ENCODE measurements around the gene MRGPRF. TPM values are rescaled to one million over a fixed set of nuclear protein-coding genes. Genes with fewer than 3 reads are reported as not detected.
"Not testable (repeated sequence)": the region's sequence is repeated elsewhere in the genome, so short reads cannot be mapped to it uniquely, and the experiment has no call there.

The MRGPRF gene
- total and polyA plus RNA-seq, 3 donors from 2014 or later: 10.0 to 21.1 (median 12.2) TPM

DNA sequence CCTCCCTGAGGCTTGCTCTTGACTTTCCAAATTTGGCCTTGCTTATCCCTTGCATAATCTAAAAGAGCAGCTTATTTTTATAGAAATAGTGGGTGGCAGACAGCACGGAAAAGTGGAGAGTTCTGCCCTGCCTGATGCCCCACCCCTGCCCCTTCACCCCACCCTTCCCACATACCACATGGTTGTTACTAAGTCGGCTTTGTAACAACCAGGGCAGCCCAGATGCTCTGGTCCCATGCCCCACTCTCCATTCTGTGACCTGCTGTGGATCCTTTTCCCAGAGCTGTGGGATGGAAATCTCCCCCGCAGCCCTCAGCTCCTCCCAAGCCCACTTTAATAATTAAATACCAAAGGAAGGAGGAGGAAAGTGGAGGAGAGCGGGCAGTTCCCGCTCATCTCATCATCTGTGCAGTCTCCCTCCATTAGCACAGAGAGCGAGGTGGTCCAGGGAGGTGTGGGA is 10.9 kb downstream of the MRGPRF start:
- Histone ChIP-seq H3K4me1 (peaks cover 14% of the 10 kb centered on the region), H3K27ac (peak overlapping the region in 1 of 2 donors; percentile 70), H3K4me3 (no peak overlapping the region), H3K27me3 (no peaks in the 10 kb centered on the region), H3K36me3 (ENCODE audit: low read depth, missing control alignments) (no peaks in the 10 kb centered on the region), H3K9me3 (no peaks in the 10 kb centered on the region)
- intact Hi-C loops (cut with DNase I; ENCODE audit: low total_unique reads): loop anchor here (10.0 kb wide), 1 partner anchor 97 kb away; the partner anchor contains the start of genes IGHMBP2 and MRPL21
- WGBS, 2 donors: 68% methylated on average over 6 of the region's 6 CpGs
- no peak for DNase-seq
- TF ChIP-seq POLR2A (IDR thresholded peaks at IDR 0.05): no peak
- TF ChIP-seq, protein P1, sequence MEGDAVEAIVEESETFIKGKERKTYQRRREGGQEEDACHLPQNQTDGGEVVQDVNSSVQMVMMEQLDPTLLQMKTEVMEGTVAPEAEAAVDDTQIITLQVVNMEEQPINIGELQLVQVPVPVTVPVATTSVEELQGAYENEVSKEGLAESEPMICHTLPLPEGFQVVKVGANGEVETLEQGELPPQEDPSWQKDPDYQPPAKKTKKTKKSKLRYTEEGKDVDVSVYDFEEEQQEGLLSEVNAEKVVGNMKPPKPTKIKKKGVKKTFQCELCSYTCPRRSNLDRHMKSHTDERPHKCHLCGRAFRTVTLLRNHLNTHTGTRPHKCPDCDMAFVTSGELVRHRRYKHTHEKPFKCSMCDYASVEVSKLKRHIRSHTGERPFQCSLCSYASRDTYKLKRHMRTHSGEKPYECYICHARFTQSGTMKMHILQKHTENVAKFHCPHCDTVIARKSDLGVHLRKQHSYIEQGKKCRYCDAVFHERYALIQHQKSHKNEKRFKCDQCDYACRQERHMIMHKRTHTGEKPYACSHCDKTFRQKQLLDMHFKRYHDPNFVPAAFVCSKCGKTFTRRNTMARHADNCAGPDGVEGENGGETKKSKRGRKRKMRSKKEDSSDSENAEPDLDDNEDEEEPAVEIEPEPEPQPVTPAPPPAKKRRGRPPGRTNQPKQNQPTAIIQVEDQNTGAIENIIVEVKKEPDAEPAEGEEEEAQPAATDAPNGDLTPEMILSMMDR (IDR thresholded peaks at IDR 0.05): no peak

DNA sequence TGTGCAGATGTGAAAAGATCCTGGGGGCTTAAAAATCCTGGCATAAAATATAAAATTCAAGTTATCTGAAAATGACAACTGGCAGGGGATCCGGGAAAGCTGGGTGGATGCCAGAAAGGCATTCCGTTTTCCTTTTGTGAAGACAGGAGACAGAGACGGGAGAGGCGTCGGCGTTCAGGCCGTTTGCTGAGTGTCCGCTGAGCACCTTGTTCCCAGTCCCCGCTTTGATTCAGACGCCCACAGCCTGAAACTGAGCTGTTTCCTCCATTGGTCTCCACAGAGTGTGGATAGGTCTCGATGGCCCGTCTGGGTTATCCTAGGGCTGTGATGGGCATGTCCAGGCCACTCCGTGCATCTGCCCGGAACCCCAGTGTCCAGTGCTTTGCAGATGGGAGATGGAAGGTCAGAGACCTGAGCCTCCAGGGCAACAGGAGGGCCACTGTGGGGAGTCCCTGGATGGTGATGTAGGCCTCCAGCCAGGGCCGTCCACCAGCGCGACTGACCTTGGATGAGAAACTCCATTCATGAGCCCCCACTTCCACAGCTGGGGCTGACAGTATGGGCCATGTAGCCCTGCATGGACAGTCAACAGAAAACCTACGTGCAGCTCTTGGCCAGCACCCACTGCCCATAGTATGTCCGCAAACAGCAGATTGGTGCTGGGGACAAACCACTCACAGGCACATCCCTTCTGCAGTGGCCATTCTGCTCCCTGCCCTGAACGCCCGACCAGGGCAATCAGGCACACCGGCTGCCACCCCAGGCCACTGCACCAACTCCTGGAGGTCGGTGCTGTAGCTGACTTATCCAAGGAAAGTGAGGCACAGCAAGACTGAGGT is 11.6 kb downstream of the MRGPRF start:
- Histone ChIP-seq H3K36me3 (ENCODE audit: low read depth, missing control alignments) (no peaks in the 10 kb centered on the region), H3K9me3 (no peaks in the 10 kb centered on the region), H3K27ac (peak overlapping the region; percentile 20 to 70), H3K4me3 (no peak overlapping the region), H3K27me3 (no peaks in the 10 kb centered on the region), H3K4me1 (peaks cover 14% of the 10 kb centered on the region)
- WGBS, 2 donors: 74 to 75% methylated on average over 15 to 23 of the region's 23 CpGs
- peak; percentile 15 for DNase-seq
- intact Hi-C loops (cut with DNase I; ENCODE audit: low total_unique reads): loop anchor here (10.0 kb wide), 1 partner anchor 97 kb away; the partner anchor contains the start of genes IGHMBP2 and MRPL21
- no peak for TF ChIP-seq POLR2A (IDR thresholded peaks at IDR 0.05)
- TF ChIP-seq, protein P1 (IDR thresholded peaks at IDR 0.05): no peak

DNA sequence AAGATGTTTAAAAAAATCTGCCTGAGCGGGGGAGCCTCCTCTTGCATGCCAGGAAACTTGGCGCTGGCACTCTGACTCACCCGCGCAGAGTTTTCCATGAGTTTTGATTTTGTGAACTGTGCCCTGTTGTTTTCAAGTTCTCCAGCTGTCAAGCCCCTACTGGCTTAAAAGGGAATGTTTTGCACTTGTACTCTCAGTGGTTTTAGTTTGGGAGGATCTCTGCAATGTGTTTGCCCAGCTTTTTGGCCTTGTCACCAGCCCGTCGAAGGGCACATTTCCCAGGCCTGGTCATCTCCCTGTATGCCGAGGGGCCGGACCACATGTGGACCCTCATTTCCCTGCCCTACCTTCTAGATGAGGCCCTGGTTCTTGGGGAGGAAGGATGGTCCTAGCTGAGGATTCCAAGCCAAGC is 12.2 kb downstream of the MRGPRF start:
- intact Hi-C loops (cut with DNase I; ENCODE audit: low total_unique reads): loop anchor here (10.0 kb wide), 1 partner anchor 96 kb away; the partner anchor contains the start of genes IGHMBP2 and MRPL21
- WGBS, 2 donors: 41 to 45% methylated on average over 8 of the region's 8 CpGs

DNA sequence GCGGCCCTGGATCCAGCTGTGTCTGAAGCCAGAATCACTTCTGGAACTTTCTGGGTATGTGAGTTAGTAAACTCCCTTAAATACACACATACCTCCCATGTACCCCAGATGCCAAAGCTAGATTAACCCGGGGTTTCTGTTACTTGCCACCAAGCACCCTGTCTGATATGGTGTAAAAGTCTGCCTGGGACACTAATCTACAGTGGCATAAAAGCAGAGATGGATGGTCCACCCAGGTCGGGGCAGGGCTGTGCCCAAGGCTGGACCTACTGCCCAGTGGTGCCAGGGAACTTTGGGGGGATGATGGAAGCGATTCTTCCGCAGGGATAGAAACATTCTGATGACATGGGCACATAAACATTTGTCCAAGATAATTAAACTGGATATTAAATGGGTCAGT is 12.7 kb downstream of the MRGPRF start:
- no peaks in the 10 kb centered on the region for H3K27me3 ChIP-seq
- no peak for DNase-seq
- no peak overlapping the region for H3K4me3 ChIP-seq
- TF ChIP-seq POLR2A (IDR thresholded peaks at IDR 0.05): no peak
- TF ChIP-seq, protein P1 (IDR thresholded peaks at IDR 0.05): no peak
- no peaks in the 10 kb centered on the region for H3K9me3 ChIP-seq
- peak overlapping the region in 1 of 2 donors; percentile 70 for H3K27ac ChIP-seq
- WGBS, 2 donors: 73 to 78% methylated on average over 5 of the region's 5 CpGs
- no peaks in the 10 kb centered on the region for H3K36me3 ChIP-seq (ENCODE audit: low read depth, missing control alignments)
- intact Hi-C loops (cut with DNase I; ENCODE audit: low total_unique reads): loop anchor here (10.0 kb wide), 1 partner anchor 96 kb away; the partner anchor contains the start of genes IGHMBP2 and MRPL21
- peaks cover 14% of the 10 kb centered on the region for H3K4me1 ChIP-seq

More for the DNA sequence above, 12.2 kb downstream of the MRGPRF start:
- no peaks in the 10 kb centered on the region for H3K27me3 ChIP-seq
- H3K4me3 ChIP-seq: no peak overlapping the region
- no peaks in the 10 kb centered on the region for H3K36me3 ChIP-seq (ENCODE audit: low read depth, missing control alignments)
- peaks cover 14% of the 10 kb centered on the region for H3K4me1 ChIP-seq
- H3K9me3 ChIP-seq: no peaks in the 10 kb centered on the region
- TF ChIP-seq POLR2A (IDR thresholded peaks at IDR 0.05): no peak
- TF ChIP-seq, protein P1 (IDR thresholded peaks at IDR 0.05): peak; percentile 56 to 73 (median 66)
- peak overlapping the region; percentile 20 to 70 for H3K27ac ChIP-seq
- peak; percentile 53 for DNase-seq

DNA sequence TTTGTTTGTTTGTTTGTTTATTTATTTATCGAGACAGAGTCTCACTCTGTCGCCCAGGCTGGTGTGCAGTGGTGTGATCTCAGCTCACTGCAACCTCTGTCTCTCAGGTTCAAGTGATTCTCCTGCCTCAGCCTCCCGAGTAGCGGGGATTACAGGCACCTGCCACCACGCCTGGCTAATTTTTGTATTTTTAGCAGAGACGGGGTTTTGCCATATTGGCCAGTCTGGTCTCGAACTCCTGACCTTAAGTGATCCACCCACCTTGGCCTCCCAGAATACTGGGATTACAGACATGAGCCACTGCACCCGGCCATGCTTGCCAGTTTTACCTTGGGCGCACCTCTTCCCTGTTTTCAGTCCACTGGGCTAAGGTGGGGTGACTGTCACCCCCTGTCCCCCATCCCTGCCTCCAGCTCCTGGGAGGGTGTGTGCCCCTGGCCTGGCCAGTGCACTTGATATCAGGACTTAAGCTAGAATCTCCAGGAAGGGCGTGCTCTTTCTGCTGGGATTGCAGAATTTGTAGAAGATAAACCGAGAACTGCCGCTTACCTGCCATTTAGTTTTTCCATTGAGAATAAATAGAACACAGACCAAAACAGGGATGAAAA is 13.2 kb downstream of the MRGPRF start:
- not testable (repeated sequence) for H3K27me3 ChIP-seq; H3K36me3 ChIP-seq (ENCODE audit: low read depth, missing control alignments); H3K4me3 ChIP-seq; H3K9me3 ChIP-seq; DNase-seq
- intact Hi-C loops (cut with DNase I; ENCODE audit: low total_unique reads): loop anchor here (10.0 kb wide), 1 partner anchor 95 kb away; the partner anchor contains the start of genes IGHMBP2 and MRPL21
- Histone ChIP-seq H3K27ac (peak overlapping the region in 1 of 2 donors; percentile 70), H3K4me1 (peaks cover 14% of the 10 kb centered on the region)
- 89 to 92% methylated on average over 8 to 12 of the region's 12 CpGs for WGBS, 2 donors
